Karpas-422 (cell line): Measurements from ENCODE around the gene FHOD3. TPM values are rescaled to one million over a fixed set of nuclear protein-coding genes. Genes with fewer than 3 reads are reported as not detected.

ENCODE experiments used
- DNase-seq: peaks from one replicate; pipeline ENCODE4 v3.0.0-alpha.2; 2015
- H2AFZ ChIP-seq: fragments of 200-600 bp; sonication (generic); 2 replicates; pipeline ENCODE4 v1.6.1; 2014; ENCODE audit warnings: antibody characterized with exemption, low read length, mixed read lengths
- H3K27ac ChIP-seq: fragments of 200-600 bp; sonication (generic); 2 replicates; pipeline ENCODE4 v1.5.1; 2014; ENCODE audit warnings: mild to moderate bottlenecking, low read length, moderate library complexity
- H3K27me3 ChIP-seq: fragments of 200-600 bp; sonication (generic); 2 replicates; pipeline ENCODE4 v1.6.1; 2014; ENCODE audit warnings: low read length, mixed read lengths
- H3K36me3 ChIP-seq: fragments of 200-600 bp; sonication (generic); 2 replicates; pipeline ENCODE4 v1.6.1; 2014; ENCODE audit warnings: low read length, mixed read lengths; ENCODE audit not compliant: insufficient read depth
- H3K4me1 ChIP-seq: fragments of 200-600 bp; sonication (generic); 2 replicates; pipeline ENCODE4 v1.6.1; 2014; ENCODE audit warnings: mild to moderate bottlenecking, low read length, mixed read lengths
- H3K4me2 ChIP-seq: fragments of 200-600 bp; sonication (generic); 2 replicates; pipeline ENCODE4 v1.6.1; 2014; ENCODE audit warnings: low read length, low read depth, mild to moderate bottlenecking; ENCODE audit not compliant: poor library complexity, severe bottlenecking
- H3K4me3 ChIP-seq: fragments of 200-600 bp; sonication (generic); 2 replicates; pipeline ENCODE4 v1.5.1; 2014; ENCODE audit warnings: mild to moderate bottlenecking, antibody characterized with exemption, low read length, mixed read lengths
- H3K79me2 ChIP-seq: fragments of 200-600 bp; sonication (generic); 2 replicates; pipeline ENCODE4 v1.6.1; 2014; ENCODE audit warnings: mild to moderate bottlenecking, low read length, mixed read lengths
- H3K9ac ChIP-seq: fragments of 200-600 bp; sonication (generic); 2 replicates; pipeline ENCODE4 v1.6.0; 2014; ENCODE audit warnings: low read length
- H3K9me2 ChIP-seq: fragments of 200-600 bp; sonication (generic), shearing (Covaris generic); replicated peaks from 2 replicates; pipeline ENCODE4 v1.6.0; 2014; ENCODE audit warnings: mild to moderate bottlenecking, low read length, moderate library complexity; ENCODE audit not compliant: insufficient read depth
- H3K9me3 ChIP-seq: fragments of 300-700, 200-600 bp; sonication (generic); 2 replicates; pipeline ENCODE4 v1.6.1; 2014; ENCODE audit warnings: low read length, mixed read lengths
- H4K20me1 ChIP-seq: fragments of 200-600 bp; sonication (generic); 2 replicates; pipeline ENCODE4 v1.6.1; 2014; ENCODE audit warnings: mild to moderate bottlenecking, antibody characterized with exemption, low read length, low read depth; ENCODE audit not compliant: insufficient read depth
- total RNA-seq: library from RNA; depleted of rRNA; stranded (reverse); fragments of >200 nt; shearing (Covaris generic); gene quantifications from 2 replicates; pipeline ENCODE4 v1.2.3, GENCODE V29; 2014; ENCODE audit warnings: low replicate concordance

Gene FHOD3
- total RNA-seq, 1 experiment from 2014 or later = 26.6 TPM

DNA sequence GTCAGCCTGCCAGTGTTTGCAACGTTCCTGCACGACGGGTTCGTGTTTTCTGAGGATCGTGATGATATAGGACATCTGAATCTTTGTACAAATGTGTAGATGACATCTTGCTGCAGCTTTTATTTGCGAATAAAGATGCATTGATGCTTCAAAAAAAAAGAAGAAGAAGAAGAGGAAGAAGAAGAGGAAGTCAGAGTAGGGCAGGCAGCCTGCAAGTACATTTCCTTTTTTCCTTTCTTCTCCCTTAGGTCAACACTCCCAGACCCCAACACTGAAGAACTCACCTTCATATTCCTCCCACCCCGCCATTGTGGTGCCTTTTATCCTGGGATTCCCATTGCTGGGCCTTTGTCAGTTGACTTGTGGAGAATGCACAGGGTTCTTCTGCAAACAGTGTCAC, 91.5 kb downstream of the FHOD3 start:
- Histone ChIP-seq H3K4me2 (no peak overlapping the region), H3K9ac (no peak overlapping the region), H2AFZ (no peak overlapping the region), H3K9me2 (no peaks in the 10 kb centered on the region), H4K20me1 (no peaks in the 10 kb centered on the region), H3K27ac (no peak overlapping the region), H3K27me3 (no peaks in the 10 kb centered on the region), H3K4me1 (no peaks in the 10 kb centered on the region), H3K4me3 (no peak overlapping the region), H3K79me2 (no peaks in the 10 kb centered on the region), H3K9me3 (no peaks in the 10 kb centered on the region), H3K36me3 (no peaks in the 10 kb centered on the region)
- DNase-seq = no peak

DNA sequence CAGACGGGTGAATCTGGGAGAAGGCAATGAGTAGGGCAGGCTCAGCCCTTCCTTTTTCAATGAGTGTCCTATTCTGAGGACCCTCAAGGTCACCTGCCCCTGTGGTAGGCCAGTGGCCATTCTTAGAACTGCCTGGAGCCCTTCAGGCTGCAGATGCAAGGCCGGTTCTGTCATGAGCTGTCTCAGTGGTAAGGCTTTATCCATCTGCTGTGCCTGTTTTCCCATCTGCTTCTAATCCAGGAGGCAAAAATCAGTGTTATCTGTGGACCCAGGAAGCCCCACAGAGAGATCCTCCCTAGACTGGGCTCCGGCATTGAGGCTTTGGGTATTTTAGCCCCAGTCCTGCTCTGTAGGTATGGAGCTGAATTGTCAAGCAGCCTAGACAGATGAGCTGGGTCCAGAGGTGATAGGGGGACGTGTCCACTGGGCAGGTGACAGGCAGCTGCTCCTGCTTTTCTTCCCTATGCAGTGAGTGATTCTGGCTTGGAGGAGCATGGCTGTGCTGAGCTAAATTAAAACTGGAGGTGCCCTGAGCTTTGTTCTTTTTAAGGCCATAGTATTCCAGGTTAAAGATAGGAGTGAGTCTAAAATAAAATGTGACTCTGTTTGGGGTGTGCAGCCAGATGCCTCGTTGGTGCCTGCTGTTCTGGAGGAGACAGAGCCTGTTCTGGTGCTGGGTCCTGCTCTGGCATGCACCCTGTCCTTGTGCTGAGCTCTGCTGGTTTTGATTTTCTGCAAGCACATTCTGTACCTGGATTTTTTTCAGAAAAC, 92.5 kb downstream of the FHOD3 start:
- Histone ChIP-seq H3K27ac (no peak overlapping the region), H3K4me1 (no peaks in the 10 kb centered on the region), H3K36me3 (no peaks in the 10 kb centered on the region), H4K20me1 (no peaks in the 10 kb centered on the region), H3K4me3 (no peak overlapping the region), H3K9me3 (no peaks in the 10 kb centered on the region), H2AFZ (no peak overlapping the region), H3K4me2 (no peak overlapping the region), H3K79me2 (no peaks in the 10 kb centered on the region), H3K9ac (no peak overlapping the region), H3K27me3 (no peaks in the 10 kb centered on the region), H3K9me2 (no peaks in the 10 kb centered on the region)
- DNase-seq = no peak

DNA sequence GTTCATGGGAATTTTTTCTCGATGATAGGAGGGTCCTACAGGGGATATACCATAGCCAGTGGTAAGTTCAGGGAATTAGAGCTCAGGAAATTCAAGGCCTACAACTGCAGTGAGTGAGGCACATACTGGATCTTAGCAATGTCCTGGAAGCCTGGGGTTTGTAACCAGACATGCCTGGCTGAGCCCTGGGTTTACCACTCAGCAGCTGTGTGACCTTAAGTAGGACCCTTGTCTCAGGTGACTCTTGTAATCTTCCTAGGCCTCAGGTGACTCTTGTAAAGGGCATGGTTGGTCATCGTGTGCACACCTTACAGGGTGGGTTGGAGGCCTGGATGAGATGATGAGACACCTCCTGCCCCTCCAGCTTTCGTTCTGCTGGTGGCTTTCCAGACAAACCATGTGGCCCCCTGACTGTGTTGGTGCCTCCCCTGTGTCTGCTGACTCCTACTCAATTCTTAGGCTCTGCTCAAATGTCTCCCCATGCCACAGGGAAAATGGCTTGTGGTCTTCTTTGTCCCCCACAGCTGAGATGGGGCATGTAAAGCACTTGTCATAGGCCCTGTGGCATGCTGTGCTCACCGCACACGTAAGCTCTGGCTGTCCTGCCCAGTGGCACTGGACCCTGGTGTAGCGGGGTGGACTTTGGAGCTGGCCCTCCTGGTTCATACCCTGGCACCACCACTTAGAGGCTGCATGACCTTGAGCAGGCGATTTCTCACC, 94.1 kb downstream of the FHOD3 start:
- H4K20me1 ChIP-seq = no peaks in the 10 kb centered on the region
- no peaks in the 10 kb centered on the region for H3K36me3 ChIP-seq
- DNase-seq = no peak
- H3K4me2 ChIP-seq = no peak overlapping the region
- H3K4me1 ChIP-seq = no peaks in the 10 kb centered on the region
- H3K9me2 ChIP-seq = no peaks in the 10 kb centered on the region
- H3K4me3 ChIP-seq = no peak overlapping the region
- H3K27ac ChIP-seq = no peak overlapping the region
- no peak overlapping the region for H2AFZ ChIP-seq
- H3K79me2 ChIP-seq = no peaks in the 10 kb centered on the region
- H3K27me3 ChIP-seq = no peaks in the 10 kb centered on the region
- no peak overlapping the region for H3K9ac ChIP-seq
- no peaks in the 10 kb centered on the region for H3K9me3 ChIP-seq

DNA sequence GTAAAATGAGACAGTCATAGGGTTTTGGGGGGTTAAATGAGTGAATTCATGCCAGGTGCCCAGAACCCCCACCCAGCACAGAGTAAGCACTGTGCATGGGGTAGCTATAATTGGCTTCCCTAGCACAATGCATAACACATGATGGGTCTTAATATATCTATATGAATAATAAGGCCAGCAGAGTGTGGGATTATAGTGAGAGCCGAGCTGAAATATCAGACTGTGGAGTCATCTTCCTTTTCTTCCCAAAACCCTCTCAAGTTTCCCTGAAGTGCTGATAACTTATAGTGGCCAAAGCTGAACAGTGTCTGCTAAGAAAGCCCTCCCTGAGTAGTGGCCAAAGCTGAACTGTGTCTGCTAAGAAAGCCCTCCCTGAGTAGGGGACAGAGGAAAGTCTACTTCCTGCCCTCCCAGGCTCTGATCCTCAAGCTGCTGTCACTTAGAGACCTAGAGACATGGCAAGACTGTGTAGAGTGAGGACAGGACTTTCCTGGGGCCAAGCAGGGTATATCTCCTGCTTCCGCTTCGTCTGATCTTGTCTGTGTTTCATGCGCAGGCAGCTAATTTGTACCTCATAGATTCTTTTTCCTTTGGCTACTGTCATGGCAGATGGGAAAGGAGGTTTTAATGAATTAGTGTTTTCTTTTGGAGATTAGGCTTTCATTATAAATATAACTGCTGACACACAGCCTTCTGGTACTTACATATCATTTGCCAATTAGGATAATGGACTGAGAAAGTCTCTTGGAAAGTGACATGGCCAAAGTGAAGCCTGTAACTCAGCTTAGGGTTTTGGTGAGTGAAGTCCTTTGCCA, 94.9 kb downstream of the FHOD3 start:
- Histone ChIP-seq H3K4me3 (no peak overlapping the region), H3K4me2 (no peak overlapping the region), H3K79me2 (no peaks in the 10 kb centered on the region), H2AFZ (no peak overlapping the region), H3K27ac (no peak overlapping the region), H4K20me1 (no peaks in the 10 kb centered on the region), H3K9ac (no peak overlapping the region), H3K27me3 (no peaks in the 10 kb centered on the region), H3K9me3 (no peaks in the 10 kb centered on the region), H3K36me3 (no peaks in the 10 kb centered on the region), H3K9me2 (no peaks in the 10 kb centered on the region), H3K4me1 (no peaks in the 10 kb centered on the region)
- no peak for DNase-seq

DNA sequence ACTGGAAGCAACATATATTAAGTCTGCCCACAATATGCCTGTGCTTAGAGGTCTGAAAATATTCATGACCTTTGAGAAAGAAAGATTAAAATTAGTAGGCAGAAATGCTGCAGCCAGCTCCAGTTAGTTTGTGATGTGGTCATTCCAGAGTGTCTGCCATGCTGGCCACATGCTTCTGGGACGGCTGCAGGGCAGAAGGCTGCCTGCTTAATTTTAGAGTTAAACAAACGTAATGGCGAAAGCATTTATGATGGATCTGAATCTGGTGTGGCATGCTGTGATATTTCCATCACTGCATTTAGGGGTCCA, 95.4 kb downstream of the FHOD3 start:
- Histone ChIP-seq H3K36me3 (no peaks in the 10 kb centered on the region), H3K9me2 (no peaks in the 10 kb centered on the region), H3K4me1 (no peaks in the 10 kb centered on the region), H3K9me3 (no peaks in the 10 kb centered on the region), H3K4me3 (no peak overlapping the region), H3K79me2 (no peaks in the 10 kb centered on the region), H3K4me2 (no peak overlapping the region), H3K9ac (no peak overlapping the region), H3K27me3 (no peaks in the 10 kb centered on the region), H4K20me1 (no peaks in the 10 kb centered on the region), H2AFZ (no peak overlapping the region), H3K27ac (no peak overlapping the region)
- no peak for DNase-seq

DNA sequence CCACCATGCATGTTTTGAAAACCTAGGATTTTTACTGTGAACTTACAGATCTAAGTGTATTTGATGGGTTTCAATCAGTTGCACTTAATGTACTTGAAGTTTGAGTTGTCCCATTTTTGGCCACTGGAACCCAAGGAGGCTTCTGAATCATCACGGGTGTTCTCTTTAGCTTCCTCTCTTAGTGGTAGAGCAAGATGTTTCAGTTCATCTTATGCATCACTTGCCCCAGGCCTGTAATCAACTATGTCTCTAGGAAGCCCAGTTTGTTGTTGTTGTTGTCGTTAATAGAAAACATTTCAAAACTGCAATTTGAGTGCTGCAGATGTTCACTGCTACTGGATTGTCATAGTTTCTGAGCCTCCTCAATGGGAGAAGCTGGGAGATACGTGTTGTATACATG, 97.0 kb downstream of the FHOD3 start:
- Histone ChIP-seq H3K36me3 (no peaks in the 10 kb centered on the region), H3K27ac (no peak overlapping the region), H3K4me2 (no peak overlapping the region), H3K27me3 (no peaks in the 10 kb centered on the region), H2AFZ (no peak overlapping the region), H3K4me3 (no peak overlapping the region), H3K4me1 (no peaks in the 10 kb centered on the region), H3K9me3 (no peaks in the 10 kb centered on the region), H3K9ac (no peak overlapping the region), H4K20me1 (no peaks in the 10 kb centered on the region), H3K9me2 (no peaks in the 10 kb centered on the region), H3K79me2 (no peaks in the 10 kb centered on the region)
- no peak for DNase-seq

DNA sequence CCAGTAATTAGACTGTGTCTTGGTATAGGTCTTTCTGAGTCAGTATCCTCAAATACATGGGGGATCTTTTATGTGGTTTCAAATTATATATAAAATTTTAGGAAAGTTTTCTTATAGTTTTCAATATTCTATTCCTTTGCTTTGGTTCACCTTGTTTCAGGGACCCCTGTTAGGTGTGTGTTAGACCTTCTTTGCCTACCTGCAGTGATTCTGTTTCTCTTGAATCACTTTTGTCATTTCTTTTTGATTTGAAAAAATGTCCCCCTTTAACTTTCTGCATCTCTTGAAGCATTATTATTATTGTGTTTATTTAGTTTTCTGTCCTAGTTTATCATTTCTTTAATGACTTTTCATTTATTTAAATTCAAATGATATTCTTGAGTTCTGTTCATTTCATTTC, 98.7 kb downstream of the FHOD3 start:
- no peak overlapping the region for H3K4me3 ChIP-seq
- no peaks in the 10 kb centered on the region for H3K79me2 ChIP-seq
- DNase-seq = no peak
- H3K27me3 ChIP-seq = no peaks in the 10 kb centered on the region
- no peak overlapping the region for H3K9ac ChIP-seq
- no peak overlapping the region for H2AFZ ChIP-seq
- H3K9me2 ChIP-seq = no peaks in the 10 kb centered on the region
- no peaks in the 10 kb centered on the region for H4K20me1 ChIP-seq
- H3K27ac ChIP-seq = no peak overlapping the region
- no peaks in the 10 kb centered on the region for H3K4me1 ChIP-seq
- no peaks in the 10 kb centered on the region for H3K9me3 ChIP-seq
- H3K36me3 ChIP-seq = no peaks in the 10 kb centered on the region
- no peak overlapping the region for H3K4me2 ChIP-seq

DNA sequence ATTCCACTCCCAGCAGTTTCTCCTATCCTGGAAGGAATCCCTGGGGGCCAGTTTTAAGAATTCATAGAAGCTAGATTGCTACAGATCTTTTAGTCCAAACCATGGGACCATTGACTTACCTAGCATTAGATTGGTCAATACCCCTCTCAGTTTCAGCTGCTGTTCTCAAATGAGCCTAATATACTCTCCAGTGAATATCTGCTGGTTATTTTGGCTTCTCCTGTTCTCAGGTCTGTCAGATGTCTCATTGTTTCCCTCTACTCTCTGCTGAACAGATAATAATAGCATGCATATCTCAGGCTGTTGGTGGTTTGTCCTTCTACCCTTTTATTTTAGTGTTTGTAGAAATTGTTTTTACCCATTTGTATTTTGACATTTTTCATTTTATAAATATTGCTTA, 99.5 kb downstream of the FHOD3 start:
- no peaks in the 10 kb centered on the region for H3K79me2 ChIP-seq
- no peak for DNase-seq
- no peak overlapping the region for H3K4me2 ChIP-seq
- H3K27me3 ChIP-seq = no peaks in the 10 kb centered on the region
- no peaks in the 10 kb centered on the region for H3K9me2 ChIP-seq
- H3K36me3 ChIP-seq = no peaks in the 10 kb centered on the region
- H3K9me3 ChIP-seq = no peaks in the 10 kb centered on the region
- no peak overlapping the region for H3K9ac ChIP-seq
- H3K4me1 ChIP-seq = no peaks in the 10 kb centered on the region
- H4K20me1 ChIP-seq = no peaks in the 10 kb centered on the region
- no peak overlapping the region for H3K27ac ChIP-seq
- H3K4me3 ChIP-seq = no peak overlapping the region
- no peak overlapping the region for H2AFZ ChIP-seq
